HEK293 (cell line): Measurements from ENCODE around the gene STIM2.

ENCODE experiments used
- CTCF ChIA-PET: fragments of 350-600 bp; formaldehyde crosslinking; extraction: SDS; loops from one replicate; lab custom pipeline; 2021; ENCODE audit warnings: antibody characterized with exemption; lab: Yijun Ruan, JAX
- POLR2A ChIA-PET: fragments of 300-600 bp; formaldehyde crosslinking; extraction: SDS; loops from one replicate; lab custom pipeline; 2020; ENCODE audit warnings: antibody characterized with exemption, inconsistent platforms; lab: Yijun Ruan, JAX
- H3K27ac ChIP-seq: fragments of 200-500 bp; sonication (Bioruptor generic); 2 replicates; pipeline ENCODE4 v1.5.1; 2014; ENCODE audit warnings: low read depth, low read length, control low read depth, inconsistent platforms; ENCODE audit errors: extremely low read depth
- H3K36me3 ChIP-seq, 2 experiments: fragments of 200-500 bp in 1 of 2; sonication (Bioruptor generic) in 1 of 2; 1 replicate in 1 of 2; 2 replicates in 1 of 2; pipeline ENCODE4 v1.5.1; 2014 to 2017; ENCODE audit warnings: inconsistent platforms in 2 of 2, low read length in 2 of 2; ENCODE audit not compliant: control insufficient read depth in 2 of 2, insufficient read depth in 1 of 2
- H3K4me1 ChIP-seq: fragments of 200-500 bp; sonication (Bioruptor generic); 2 replicates; pipeline ENCODE4 v1.5.1; 2014; ENCODE audit warnings: mild to moderate bottlenecking, low read length, inconsistent platforms; ENCODE audit not compliant: control insufficient read depth, insufficient read depth
- H3K4me3 ChIP-seq: 2 replicates; pipeline ENCODE4 v1.5.1; 2011; ENCODE audit warnings: low read depth, mild to moderate bottlenecking, control low read depth, low read length, moderate library complexity
- H3K9me3 ChIP-seq: fragments of 200-500 bp; sonication (Bioruptor generic); 2 replicates; pipeline ENCODE4 v1.5.1; 2014; ENCODE audit warnings: low read depth, low read length, inconsistent platforms; ENCODE audit not compliant: control insufficient read depth, insufficient read depth
- GLI2 ChIP-seq: fragments of 450-650 bp; formaldehyde crosslinking; IDR thresholded peaks from 2 replicates; pipeline ENCODE4; 2017; ENCODE audit warnings: missing biosample characterization, missing genetic modification characterization, low read depth, borderline replicate concordance
- GLIS1 ChIP-seq: fragments of 450-650 bp; formaldehyde crosslinking; IDR thresholded peaks from 2 replicates; pipeline ENCODE4 v1.5.1; 2016; ENCODE audit warnings: missing biosample characterization, missing genetic modification characterization
- HOXD13 ChIP-seq: sonication (generic); formaldehyde crosslinking; IDR thresholded peaks from 2 replicates; pipeline ENCODE4 v1.8.0; 2022; ENCODE audit warnings: missing genetic modification reagents, borderline replicate concordance
- MZF1 ChIP-seq: fragments of 450-650 bp; formaldehyde crosslinking; IDR thresholded peaks from 2 replicates; pipeline ENCODE4 v1.5.1; 2017; ENCODE audit warnings: missing biosample characterization, missing genetic modification characterization, borderline replicate concordance
- TRIM28 ChIP-seq: IDR thresholded peaks from 2 replicates; pipeline ENCODE4 v1.6.1; 2011; ENCODE audit warnings: low read length, control low read depth, borderline replicate concordance
- ZBTB20 ChIP-seq: fragments of 450-650 bp; formaldehyde crosslinking; IDR thresholded peaks from 2 replicates; pipeline ENCODE4 v1.5.1; 2016; ENCODE audit warnings: missing biosample characterization, missing genetic modification characterization
- ZBTB7A ChIP-seq: fragments of 450-650 bp; formaldehyde crosslinking; IDR thresholded peaks from 2 replicates; pipeline ENCODE4 v1.5.1; 2016; ENCODE audit warnings: low read depth, missing biosample characterization, missing genetic modification characterization
- ZFP41 ChIP-seq: fragments of 450-650 bp; formaldehyde crosslinking; IDR thresholded peaks from 2 replicates; pipeline ENCODE4 v1.5.1; 2016; ENCODE audit warnings: missing biosample characterization, missing genetic modification characterization, borderline replicate concordance
- ZNF114 ChIP-seq: fragments of 450-650 bp; formaldehyde crosslinking; IDR thresholded peaks from 2 replicates; pipeline ENCODE4 v1.5.0; 2017; ENCODE audit warnings: missing biosample characterization, missing genetic modification characterization
- ZNF2 ChIP-seq: fragments of 450-650 bp; formaldehyde crosslinking; IDR thresholded peaks from 2 replicates; pipeline ENCODE4 v1.5.1; 2016; ENCODE audit warnings: missing biosample characterization, missing genetic modification characterization
- ZNF311 ChIP-seq: fragments of 450-650 bp; formaldehyde crosslinking; IDR thresholded peaks from 2 replicates; pipeline ENCODE4 v1.5.1; 2017; ENCODE audit warnings: missing biosample characterization, missing genetic modification characterization, borderline replicate concordance
- ZNF341 ChIP-seq: fragments of 450-650 bp; formaldehyde crosslinking; IDR thresholded peaks from 2 replicates; pipeline ENCODE4; 2016; ENCODE audit warnings: low read depth, missing biosample characterization, missing genetic modification characterization
- ZNF530 ChIP-seq: fragments of 450-650 bp; formaldehyde crosslinking; IDR thresholded peaks from 2 replicates; pipeline ENCODE4 v1.5.1; 2016; ENCODE audit warnings: low read depth, missing biosample characterization, missing genetic modification characterization
- ZNF660 ChIP-seq: fragments of 450-650 bp; IDR thresholded peaks from 2 replicates; pipeline ENCODE4 v1.5.1; 2018; ENCODE audit warnings: missing biosample characterization, mild to moderate bottlenecking, missing genetic modification characterization
- ZNF701 ChIP-seq: fragments of 450-650 bp; formaldehyde crosslinking; IDR thresholded peaks from 2 replicates; pipeline ENCODE4 v1.5.1; 2016; ENCODE audit warnings: missing biosample characterization, missing genetic modification characterization
- ZSCAN23 ChIP-seq: fragments of 450-650 bp; formaldehyde crosslinking; IDR thresholded peaks from 2 replicates; pipeline ENCODE4 v1.5.1; 2016; ENCODE audit warnings: missing biosample characterization, missing genetic modification characterization
- TF ChIP-seq, protein P1 (sequence below): fragments of 450-650 bp; formaldehyde crosslinking; IDR thresholded peaks from 2 replicates; pipeline ENCODE4 v1.5.1; 2016; ENCODE audit warnings: missing biosample characterization, missing genetic modification characterization
- TF ChIP-seq, protein P2 (sequence below): fragments of 450-650 bp; formaldehyde crosslinking; IDR thresholded peaks from 2 replicates; pipeline ENCODE4 v1.5.1; 2016; ENCODE audit warnings: missing biosample characterization, missing genetic modification characterization
- TF ChIP-seq, protein P3 (sequence below): fragments of 450-650 bp; IDR thresholded peaks from 2 replicates; pipeline ENCODE4 v1.5.1; 2018; ENCODE audit warnings: missing biosample characterization, missing genetic modification characterization
- TF ChIP-seq, protein P4 (sequence below): fragments of 450-650 bp; formaldehyde crosslinking; IDR thresholded peaks from 2 replicates; pipeline ENCODE4 v1.5.1; 2017; ENCODE audit warnings: missing biosample characterization, missing genetic modification characterization
- TF ChIP-seq, protein P5 (sequence below): fragments of 450-650 bp; formaldehyde crosslinking; IDR thresholded peaks from 2 replicates; pipeline ENCODE4 v1.5.1; 2016; ENCODE audit warnings: missing biosample characterization, missing genetic modification characterization, borderline replicate concordance

STIM2 gene

DNA sequence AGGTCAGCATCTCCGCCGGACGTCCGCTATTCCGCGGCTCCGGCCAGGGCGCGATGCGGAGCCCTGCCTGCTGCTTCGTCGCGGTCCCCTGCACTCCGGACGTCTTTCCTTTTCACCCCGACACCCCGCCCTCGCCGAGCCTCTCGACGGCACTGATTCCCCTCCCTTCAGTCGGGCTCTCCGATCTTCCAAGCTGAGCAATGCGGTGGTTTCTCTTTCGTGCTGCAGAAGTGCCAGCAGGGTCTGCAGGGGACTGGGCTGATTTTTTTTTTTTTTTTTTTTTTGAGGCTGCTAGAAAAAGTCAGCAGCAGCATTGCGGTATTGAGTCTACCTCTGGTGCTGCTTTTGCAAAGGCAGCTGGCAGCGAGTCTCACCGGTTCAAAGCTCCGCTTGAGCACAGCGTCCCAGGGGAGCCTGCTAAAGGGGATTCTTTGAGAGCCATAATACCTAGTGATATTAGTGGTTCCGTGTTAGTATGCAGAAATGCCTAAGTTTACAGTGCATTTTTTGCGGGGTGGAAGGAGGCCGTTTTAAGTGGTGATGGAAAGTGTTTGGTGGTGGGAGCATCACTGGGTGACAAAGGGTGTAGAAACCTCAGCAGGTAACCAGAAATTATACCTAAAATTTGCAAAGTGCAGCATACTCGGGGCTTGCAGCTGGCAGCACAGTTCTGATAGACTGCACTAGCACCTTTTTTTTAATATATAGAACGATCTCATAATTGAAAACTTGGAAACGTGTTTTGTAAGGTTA, 969 bp downstream of the STIM2 start (continued):
- TF ChIP-seq ZBTB20 (tag by site-specific recombination), result peak; percentile 36; the same call in 1 of the 2 replicates
- no peak for TF ChIP-seq ZFP41 (tag by site-specific recombination)
- TF ChIP-seq, protein P1, sequence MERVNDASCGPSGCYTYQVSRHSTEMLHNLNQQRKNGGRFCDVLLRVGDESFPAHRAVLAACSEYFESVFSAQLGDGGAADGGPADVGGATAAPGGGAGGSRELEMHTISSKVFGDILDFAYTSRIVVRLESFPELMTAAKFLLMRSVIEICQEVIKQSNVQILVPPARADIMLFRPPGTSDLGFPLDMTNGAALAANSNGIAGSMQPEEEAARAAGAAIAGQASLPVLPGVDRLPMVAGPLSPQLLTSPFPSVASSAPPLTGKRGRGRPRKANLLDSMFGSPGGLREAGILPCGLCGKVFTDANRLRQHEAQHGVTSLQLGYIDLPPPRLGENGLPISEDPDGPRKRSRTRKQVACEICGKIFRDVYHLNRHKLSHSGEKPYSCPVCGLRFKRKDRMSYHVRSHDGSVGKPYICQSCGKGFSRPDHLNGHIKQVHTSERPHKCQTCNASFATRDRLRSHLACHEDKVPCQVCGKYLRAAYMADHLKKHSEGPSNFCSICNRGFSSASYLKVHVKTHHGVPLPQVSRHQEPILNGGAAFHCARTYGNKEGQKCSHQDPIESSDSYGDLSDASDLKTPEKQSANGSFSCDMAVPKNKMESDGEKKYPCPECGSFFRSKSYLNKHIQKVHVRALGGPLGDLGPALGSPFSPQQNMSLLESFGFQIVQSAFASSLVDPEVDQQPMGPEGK (tag by site-specific recombination), result peak; percentile 49; the same call in 1 of the 2 replicates
- TF ChIP-seq, protein P2, sequence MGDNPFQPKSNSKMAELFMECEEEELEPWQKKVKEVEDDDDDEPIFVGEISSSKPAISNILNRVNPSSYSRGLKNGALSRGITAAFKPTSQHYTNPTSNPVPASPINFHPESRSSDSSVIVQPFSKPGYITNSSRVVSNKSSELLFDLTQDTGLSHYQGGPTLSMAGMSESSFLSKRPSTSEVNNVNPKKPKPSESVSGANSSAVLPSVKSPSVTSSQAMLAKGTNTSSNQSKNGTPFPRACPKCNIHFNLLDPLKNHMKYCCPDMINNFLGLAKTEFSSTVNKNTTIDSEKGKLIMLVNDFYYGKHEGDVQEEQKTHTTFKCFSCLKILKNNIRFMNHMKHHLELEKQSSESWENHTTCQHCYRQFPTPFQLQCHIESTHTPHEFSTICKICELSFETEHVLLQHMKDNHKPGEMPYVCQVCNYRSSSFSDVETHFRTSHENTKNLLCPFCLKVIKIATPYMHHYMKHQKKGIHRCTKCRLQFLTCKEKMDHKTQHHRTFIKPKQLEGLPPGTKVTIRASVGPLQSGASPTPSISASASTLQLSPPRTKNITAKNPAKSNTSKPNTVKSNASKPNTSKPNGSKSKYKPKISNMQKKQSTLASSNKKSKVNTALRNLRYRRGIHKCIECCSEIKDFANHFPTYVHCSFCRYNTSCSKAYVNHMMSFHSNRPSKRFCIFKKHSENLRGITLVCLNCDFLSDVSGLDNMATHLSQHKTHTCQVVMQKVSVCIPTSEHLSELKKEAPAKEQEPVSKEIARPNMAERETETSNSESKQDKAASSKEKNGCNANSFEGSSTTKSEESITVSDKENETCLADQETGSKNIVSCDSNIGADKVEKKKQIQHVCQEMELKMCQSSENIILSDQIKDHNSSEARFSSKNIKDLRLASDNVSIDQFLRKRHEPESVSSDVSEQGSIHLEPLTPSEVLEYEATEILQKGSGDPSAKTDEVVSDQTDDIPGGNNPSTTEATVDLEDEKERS (tag by site-specific recombination), result no peak
- TF ChIP-seq ZNF2 (tag by site-specific recombination), result 0 out of 2 replicates have a peak, but pooled peaks have one; percentile 30
- no peak for TF ChIP-seq ZNF530 (tag by site-specific recombination)
- TF ChIP-seq GLIS1 (tag by site-specific recombination), result no peak
- TF ChIP-seq, protein P3, sequence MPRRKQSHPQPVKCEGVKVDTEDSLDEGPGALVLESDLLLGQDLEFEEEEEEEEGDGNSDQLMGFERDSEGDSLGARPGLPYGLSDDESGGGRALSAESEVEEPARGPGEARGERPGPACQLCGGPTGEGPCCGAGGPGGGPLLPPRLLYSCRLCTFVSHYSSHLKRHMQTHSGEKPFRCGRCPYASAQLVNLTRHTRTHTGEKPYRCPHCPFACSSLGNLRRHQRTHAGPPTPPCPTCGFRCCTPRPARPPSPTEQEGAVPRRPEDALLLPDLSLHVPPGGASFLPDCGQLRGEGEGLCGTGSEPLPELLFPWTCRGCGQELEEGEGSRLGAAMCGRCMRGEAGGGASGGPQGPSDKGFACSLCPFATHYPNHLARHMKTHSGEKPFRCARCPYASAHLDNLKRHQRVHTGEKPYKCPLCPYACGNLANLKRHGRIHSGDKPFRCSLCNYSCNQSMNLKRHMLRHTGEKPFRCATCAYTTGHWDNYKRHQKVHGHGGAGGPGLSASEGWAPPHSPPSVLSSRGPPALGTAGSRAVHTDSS, result no peak
- TF ChIP-seq ZNF341 (tag by site-specific recombination), result peak; percentile 40; the same call in 1 of the 2 replicates
- no peak for TF ChIP-seq ZNF114
- no peak for TF ChIP-seq HOXD13 (CRISPR knock-in tag)
- no peak for TF ChIP-seq ZNF311
- no peak for TF ChIP-seq ZSCAN23
- TF ChIP-seq ZNF701, result no peak
- TF ChIP-seq TRIM28, result no peak
- TF ChIP-seq, protein P4, sequence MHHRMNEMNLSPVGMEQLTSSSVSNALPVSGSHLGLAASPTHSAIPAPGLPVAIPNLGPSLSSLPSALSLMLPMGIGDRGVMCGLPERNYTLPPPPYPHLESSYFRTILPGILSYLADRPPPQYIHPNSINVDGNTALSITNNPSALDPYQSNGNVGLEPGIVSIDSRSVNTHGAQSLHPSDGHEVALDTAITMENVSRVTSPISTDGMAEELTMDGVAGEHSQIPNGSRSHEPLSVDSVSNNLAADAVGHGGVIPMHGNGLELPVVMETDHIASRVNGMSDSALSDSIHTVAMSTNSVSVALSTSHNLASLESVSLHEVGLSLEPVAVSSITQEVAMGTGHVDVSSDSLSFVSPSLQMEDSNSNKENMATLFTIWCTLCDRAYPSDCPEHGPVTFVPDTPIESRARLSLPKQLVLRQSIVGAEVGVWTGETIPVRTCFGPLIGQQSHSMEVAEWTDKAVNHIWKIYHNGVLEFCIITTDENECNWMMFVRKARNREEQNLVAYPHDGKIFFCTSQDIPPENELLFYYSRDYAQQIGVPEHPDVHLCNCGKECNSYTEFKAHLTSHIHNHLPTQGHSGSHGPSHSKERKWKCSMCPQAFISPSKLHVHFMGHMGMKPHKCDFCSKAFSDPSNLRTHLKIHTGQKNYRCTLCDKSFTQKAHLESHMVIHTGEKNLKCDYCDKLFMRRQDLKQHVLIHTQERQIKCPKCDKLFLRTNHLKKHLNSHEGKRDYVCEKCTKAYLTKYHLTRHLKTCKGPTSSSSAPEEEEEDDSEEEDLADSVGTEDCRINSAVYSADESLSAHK (tag by site-specific recombination), result no peak

DNA sequence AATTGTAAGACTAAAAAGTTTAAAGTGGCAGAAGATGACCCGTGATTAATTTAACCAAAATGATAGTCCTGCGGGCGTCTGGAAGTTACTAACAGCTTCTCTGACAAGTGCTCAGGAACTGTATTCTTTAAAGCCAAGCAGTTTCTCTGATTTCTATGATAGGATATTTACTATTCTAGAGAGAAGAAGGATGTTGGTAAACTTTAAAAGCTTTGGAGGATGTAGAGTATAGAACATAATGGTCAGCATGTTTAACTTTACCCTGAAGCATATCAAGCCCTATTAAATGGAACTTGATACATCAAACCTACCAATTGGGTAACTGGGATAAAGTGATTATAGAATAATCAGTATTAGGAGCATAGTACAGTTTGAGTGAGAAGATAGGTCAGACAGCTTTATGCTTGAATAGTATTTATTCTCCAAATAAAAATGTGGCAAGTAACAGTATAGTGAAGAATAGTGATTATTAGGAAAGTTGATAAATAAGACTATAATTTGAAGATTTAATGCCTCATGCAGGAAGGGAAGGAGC, 1.8 kb downstream of the STIM2 start:
- CTCF ChIA-PET, result no interaction called here
- Histone ChIP-seq H3K27ac (no peak overlapping the region), H3K4me1 (peaks cover 12% of the 10 kb centered on the region), H3K36me3 (no peaks in the 10 kb centered on the region), H3K4me3 (peak overlapping the region; percentile 62), H3K9me3 (no peaks in the 10 kb centered on the region)
- POLR2A ChIA-PET, result interaction anchor here (0.6 to 1.0 kb wide), 3 partner anchors 54 to 454 kb away, joined by 3 to 4 read pairs (median 3); no protein-coding TSS in a partner anchor
- TF ChIP-seq MZF1 (tag by site-specific recombination), result no peak
- no peak for TF ChIP-seq GLI2 (tag by site-specific recombination)
- TF ChIP-seq ZBTB7A (tag by site-specific recombination), result no peak
- TF ChIP-seq, protein P2 (tag by site-specific recombination), result no peak
- no peak for TF ChIP-seq ZNF701
- no peak for TF ChIP-seq ZNF341 (tag by site-specific recombination)
- TF ChIP-seq, protein P5, sequence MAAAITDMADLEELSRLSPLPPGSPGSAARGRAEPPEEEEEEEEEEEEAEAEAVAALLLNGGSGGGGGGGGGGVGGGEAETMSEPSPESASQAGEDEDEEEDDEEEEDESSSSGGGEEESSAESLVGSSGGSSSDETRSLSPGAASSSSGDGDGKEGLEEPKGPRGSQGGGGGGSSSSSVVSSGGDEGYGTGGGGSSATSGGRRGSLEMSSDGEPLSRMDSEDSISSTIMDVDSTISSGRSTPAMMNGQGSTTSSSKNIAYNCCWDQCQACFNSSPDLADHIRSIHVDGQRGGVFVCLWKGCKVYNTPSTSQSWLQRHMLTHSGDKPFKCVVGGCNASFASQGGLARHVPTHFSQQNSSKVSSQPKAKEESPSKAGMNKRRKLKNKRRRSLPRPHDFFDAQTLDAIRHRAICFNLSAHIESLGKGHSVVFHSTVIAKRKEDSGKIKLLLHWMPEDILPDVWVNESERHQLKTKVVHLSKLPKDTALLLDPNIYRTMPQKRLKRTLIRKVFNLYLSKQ (tag by site-specific recombination), result no peak
- no peak for TF ChIP-seq ZNF660 (tag by site-specific recombination)
